Subcutaneous adipose tissue (tissue), 4 donors: Measurements from ENCODE around the gene HES2. TPM values are rescaled to one million over a fixed set of nuclear protein-coding genes. Genes with fewer than 3 reads are reported as not detected.

Experiments
- CTCF ChIP-seq: fragments of 450-650 bp; IDR thresholded peaks from one replicate; pipeline ENCODE4 v1.5.1; 2016; ENCODE audit warnings: low read depth, mild to moderate bottlenecking, control low read depth, antibody characterized with exemption, moderate library complexity
- total RNA-seq, 4 donors: library from RNA; depleted of rRNA; stranded (reverse); fragments of >200 nt; gene quantifications; one replicate each; pipeline ENCODE4 v1.1.0, GENCODE V29; 2016

Gene HES2
- total RNA-seq, 4 donors from 2014 or later, result under 0.01 to 0.19 (median 0.17) TPM; not detected in 1

GRCh38 chr1:6408023-6408422 lies 11.7 kb downstream of the HES2 start:
- TF ChIP-seq CTCF, result no peak

GRCh38 chr1:6401673-6402072 lies 18.0 kb downstream of the HES2 start:
- no peak for TF ChIP-seq CTCF

DNA sequence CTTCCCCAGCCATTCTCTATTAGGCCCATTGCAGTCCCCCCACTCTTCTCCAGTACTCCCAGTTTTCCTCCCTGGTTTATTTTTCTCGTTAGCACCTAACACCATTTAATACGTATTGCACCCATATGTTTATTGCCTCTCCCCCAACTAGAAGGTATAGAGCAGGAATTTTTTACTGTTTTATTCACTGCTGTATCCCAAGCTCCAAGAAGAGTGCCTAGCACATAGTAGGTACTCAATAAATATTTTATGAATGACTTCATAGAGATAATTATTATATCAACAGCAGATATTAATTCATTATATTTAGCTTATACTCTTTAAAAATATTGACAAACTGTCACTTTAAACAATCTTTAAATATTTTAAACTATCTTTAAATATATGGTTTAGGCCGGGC lies 20.4 kb downstream of the HES2 start:
- TF ChIP-seq CTCF, result no peak

DNA sequence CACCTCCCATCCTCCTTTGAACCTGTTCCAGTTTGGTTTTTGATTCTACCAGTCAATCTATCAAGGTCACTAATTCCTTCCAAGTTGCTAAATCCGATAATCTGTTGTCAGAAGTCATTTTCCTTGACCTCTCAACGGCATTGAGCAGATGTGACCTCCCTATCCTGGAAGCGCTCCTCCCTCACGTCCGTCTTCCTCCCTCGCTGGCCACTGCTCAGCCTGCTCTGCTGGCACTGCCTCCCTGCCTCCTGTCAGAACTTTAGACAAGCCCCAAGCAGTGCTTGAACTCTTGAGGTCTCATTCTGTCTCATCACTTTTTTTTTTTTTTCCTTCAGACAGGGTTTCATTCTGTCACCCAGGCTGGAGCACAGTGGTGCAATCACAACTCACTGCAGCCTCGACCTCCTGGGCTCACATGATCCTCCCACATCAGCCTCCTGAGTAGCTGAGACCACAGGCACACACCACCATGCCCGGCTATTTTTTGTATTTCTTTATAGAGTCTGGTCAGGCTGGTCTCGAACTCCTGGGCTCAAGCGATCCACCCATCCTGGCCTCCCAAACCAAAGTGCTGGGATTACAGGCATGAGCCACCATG lies 21.8 kb downstream of the HES2 start:
- TF ChIP-seq CTCF, result no peak

- TF ChIP-seq CTCF, result no peak
Measured at GRCh38 chr1:6396998-6397397, 22.7 kb downstream of the HES2 start.

GRCh38 chr1:6393400-6394187 lies 26.1 kb downstream of the HES2 start, which contains the start of gene ACOT7:
Gene ACOT7 (minus strand): TSS chr1:6393767. CDS start chr1:6393399, 368 bp downstream.
- TF ChIP-seq CTCF, result no peak

GRCh38 chr1:6392809-6393399 lies 26.8 kb downstream of the HES2 start:
- TF ChIP-seq CTCF, result no peak
